ENCODE results near the gene EPS8L1. TPM values are rescaled to one million over a fixed set of nuclear protein-coding genes. Genes with fewer than 3 reads are reported as not detected.
"Not testable (repeated sequence)": the region's sequence is repeated elsewhere in the genome, so short reads cannot be mapped to it uniquely, and the experiment has no call there.

EPS8L1 gene
- total RNA-seq, 1 donor from 2014 or later: 3.9 TPM

DNA sequence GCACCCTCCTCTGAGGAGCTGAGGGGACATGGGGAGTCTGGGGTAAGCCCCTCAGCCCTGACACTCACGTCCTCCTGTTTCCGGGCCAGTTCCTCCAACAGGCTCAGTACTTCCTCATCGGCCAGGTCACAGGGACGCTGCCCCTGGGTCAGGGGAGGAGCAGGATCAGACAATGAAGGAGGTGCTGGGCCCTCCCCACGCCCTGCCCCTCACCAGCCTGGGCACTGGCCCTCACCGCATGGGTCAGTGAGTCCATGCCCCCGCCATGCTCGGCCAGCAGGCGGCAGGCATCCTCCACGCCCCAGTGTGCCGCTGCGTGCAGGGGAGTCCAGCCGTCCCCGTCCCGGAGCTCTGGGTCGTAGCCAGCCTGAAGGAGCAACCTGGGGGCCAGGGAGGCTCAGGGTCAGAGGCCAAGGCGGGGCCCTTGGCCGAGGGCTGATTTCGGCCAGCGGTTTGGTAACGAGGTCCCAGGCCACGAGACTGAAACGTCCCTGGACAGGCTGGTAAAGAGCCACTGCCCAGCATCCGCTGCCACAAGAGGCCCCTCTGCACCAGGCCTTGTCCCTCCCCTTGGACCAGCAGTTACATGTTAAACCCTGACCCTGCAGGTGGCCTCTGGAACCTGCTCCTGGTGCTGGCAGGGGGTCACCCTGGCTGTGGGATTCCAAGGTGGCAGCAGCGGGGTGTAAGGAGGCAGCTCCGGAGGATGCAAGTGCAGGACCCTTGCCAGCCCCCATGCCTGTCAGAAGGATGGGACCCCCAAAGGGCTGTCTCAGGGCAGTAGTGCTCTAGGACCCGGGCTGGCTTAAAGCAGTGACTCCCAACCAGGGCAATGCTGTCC lies 23.3 kb downstream of the EPS8L1 start:
- Mint-ChIP-seq H3K36me3 (ENCODE audit: low read depth) (peaks cover 31% of the 10 kb centered on the region), H3K9me3 (no peaks in the 10 kb centered on the region), H3K4me3 (no peak overlapping the region), H3K27me3 (no peaks in the 10 kb centered on the region), H3K4me1 (no peaks in the 10 kb centered on the region), H3K27ac (no peak overlapping the region)
- DNase-seq: no peak
- intact Hi-C loops (cut with micrococcal nuclease): no loop called here

DNA sequence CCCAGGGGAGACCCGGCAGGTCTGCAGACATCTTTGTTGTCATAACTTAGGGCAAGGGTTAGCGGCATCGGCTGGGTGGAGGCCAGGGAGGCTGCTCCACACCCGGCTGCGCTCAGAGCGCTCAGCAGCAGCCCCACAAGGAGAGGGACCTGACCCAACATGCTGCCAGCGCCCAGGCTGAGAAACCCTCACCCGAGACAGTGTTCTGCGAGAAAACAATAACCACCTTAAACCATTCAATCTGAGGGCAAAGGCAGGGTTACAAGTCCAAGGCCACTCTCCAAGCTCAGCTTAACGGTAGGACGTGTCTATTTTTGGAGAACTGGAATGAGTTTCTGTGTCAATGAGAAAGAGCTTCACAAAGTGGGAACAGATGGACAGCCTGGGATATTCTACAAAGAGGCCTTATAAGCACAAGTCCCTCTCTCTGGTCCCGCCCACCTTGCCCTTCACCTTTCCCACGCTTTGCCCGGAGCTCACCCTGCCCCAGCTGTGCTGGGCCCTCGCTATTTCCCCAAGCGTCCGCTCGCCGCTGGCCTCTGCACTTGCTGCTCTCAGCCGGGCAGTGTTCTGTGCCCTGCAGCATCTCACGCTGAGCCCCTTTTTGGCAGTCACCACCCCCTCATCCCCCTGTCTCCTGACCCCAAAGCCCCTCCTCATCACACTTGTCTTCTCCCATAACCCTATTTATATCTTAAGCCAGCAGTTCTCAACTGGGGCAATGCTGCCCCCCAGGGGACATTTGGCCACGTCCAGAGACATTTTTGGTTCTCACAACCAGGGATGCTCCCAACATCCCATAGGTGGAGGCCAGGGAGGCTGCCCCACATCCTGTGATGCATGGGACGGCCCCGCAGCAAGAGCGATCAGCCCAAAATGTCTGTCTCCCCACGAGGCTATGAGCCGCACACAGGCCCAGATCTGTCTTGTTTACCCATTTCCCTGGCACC lies 24.2 kb downstream of the EPS8L1 start:
- Mint-ChIP-seq H3K27me3 (no peaks in the 10 kb centered on the region), H3K4me1 (no peaks in the 10 kb centered on the region), H3K27ac (no peak overlapping the region), H3K4me3 (no peak overlapping the region), H3K9me3 (no peaks in the 10 kb centered on the region), H3K36me3 (ENCODE audit: low read depth) (peaks cover 28% of the 10 kb centered on the region)
- intact Hi-C loops (cut with micrococcal nuclease): no loop called here
- no peak for DNase-seq

DNA sequence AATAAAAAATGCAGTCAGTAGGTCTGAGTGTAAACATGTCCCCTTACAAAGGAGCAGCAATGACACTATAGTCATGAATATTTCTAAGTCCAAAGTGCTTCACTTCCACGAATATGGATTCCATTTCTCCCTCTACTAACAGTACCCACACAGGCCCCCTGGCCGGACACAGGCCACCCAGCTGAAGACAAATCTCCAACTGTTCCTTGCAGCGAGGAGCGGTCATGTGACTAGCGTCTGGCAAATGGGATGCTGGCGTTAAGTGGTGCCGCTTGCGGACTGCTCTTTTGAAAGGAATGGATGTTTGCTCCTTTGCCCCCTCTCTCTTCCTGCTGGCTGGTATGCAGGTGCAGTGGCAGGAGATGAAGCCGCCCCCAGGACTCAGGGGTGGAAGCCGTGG lies 25.6 kb downstream of the EPS8L1 start:
- no peaks in the 10 kb centered on the region for H3K4me1 Mint-ChIP-seq
- DNase-seq: no peak
- no peaks in the 10 kb centered on the region for H3K9me3 Mint-ChIP-seq
- H3K4me3 Mint-ChIP-seq: no peak overlapping the region
- H3K27me3 Mint-ChIP-seq: no peaks in the 10 kb centered on the region
- intact Hi-C loops (cut with micrococcal nuclease): no loop called here
- no peak overlapping the region for H3K27ac Mint-ChIP-seq
- peaks cover 37% of the 10 kb centered on the region for H3K36me3 Mint-ChIP-seq (ENCODE audit: low read depth)

DNA sequence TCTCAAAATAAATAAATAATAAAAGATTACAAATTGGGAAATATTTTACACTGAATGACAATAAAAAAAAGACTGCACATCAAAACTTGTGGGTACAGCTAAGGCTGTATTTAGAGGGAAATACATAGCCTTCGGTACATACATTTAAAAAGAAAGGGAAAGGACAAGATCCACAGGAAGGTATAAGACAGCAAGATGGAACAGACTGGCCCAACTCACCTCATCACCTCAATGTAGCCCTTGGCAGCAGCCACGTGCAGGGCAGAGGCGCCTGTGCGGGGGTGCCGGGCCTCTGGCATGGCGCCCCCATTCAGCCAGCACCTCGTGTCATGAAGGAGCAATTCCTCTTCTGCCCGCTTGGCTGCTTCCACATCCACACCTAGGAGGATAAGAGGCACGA lies 27.5 kb downstream of the EPS8L1 start:
- intact Hi-C loops (cut with micrococcal nuclease): no loop called here
- no peaks in the 10 kb centered on the region for H3K4me1 Mint-ChIP-seq
- no peak overlapping the region for H3K27ac Mint-ChIP-seq
- no peaks in the 10 kb centered on the region for H3K9me3 Mint-ChIP-seq
- H3K27me3 Mint-ChIP-seq: no peaks in the 10 kb centered on the region
- H3K36me3 Mint-ChIP-seq (ENCODE audit: low read depth): peaks cover 44% of the 10 kb centered on the region
- no peak for DNase-seq
- H3K4me3 Mint-ChIP-seq: no peak overlapping the region

DNA sequence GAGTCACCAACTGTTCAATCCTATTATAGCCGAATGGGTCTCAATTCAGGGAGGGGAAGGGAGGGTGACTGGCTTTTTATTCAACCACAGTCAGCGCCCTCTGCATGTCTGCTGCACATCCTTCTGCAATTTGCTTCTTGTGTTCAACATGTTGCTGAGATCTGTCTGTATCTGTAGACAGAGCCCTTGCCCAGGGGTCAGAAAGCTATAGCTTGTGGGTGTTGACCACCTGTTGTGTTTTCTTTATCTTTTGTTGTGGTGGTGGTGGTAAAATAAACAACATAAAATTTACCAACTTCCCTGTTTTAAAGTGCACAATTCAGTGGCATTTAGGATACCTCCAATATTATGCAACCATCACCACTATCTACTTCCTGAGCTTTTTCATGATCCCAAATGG lies 29.6 kb downstream of the EPS8L1 start:
- Mint-ChIP-seq H3K27ac (no peak overlapping the region), H3K4me3 (no peak overlapping the region), H3K4me1 (no peaks in the 10 kb centered on the region), H3K27me3 (no peaks in the 10 kb centered on the region), H3K9me3 (no peaks in the 10 kb centered on the region), H3K36me3 (ENCODE audit: low read depth) (peaks cover 55% of the 10 kb centered on the region)
- intact Hi-C loops (cut with micrococcal nuclease): no loop called here
- DNase-seq: no peak

DNA sequence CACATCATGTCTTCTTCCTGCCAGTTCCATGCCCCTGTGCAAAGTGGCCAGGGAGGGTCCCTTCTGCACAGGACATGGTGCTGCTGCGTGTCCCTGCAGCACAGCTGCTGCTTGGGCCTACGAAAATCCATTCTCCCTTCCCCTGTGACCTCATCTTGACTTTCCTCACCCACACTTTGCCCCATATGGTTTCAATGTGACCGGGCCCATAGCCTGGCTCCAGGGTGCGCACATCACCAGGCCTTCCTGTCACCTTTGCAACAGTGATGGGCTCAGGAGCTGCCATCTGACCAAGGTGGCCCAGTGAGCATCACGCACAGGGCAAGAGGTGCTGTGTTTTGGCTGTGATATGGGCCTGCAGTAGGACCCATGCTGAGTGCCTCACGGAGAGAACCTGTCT lies 30.9 kb downstream of the EPS8L1 start:
- no peaks in the 10 kb centered on the region for H3K9me3 Mint-ChIP-seq
- intact Hi-C loops (cut with micrococcal nuclease): no loop called here
- no peak overlapping the region for H3K4me3 Mint-ChIP-seq
- H3K36me3 Mint-ChIP-seq (ENCODE audit: low read depth): peaks cover 55% of the 10 kb centered on the region
- H3K4me1 Mint-ChIP-seq: no peaks in the 10 kb centered on the region
- H3K27me3 Mint-ChIP-seq: no peaks in the 10 kb centered on the region
- no peak overlapping the region for H3K27ac Mint-ChIP-seq
- no peak for DNase-seq

DNA sequence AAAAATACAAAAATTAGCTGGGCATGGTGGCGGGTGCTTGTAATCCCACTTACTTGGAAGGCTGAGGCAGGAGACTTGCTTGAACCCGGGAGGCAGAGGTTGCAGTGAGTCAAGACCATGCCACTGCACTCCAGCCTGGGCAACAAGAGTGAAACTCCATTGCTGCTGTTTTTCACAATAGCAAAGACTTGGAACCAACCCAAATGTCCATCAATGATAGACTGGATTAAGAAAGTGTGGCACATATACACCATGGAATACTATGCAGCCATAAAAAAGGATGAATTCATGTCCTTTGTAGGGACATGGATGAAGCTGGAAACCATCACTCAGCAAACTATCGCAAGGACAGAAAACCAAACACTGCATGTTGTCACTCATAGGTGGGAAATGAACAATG lies 31.6 kb downstream of the EPS8L1 start:
- H3K36me3 Mint-ChIP-seq (ENCODE audit: low read depth): peaks cover 52% of the 10 kb centered on the region
- H3K4me3 Mint-ChIP-seq; H3K9me3 Mint-ChIP-seq; H3K27ac Mint-ChIP-seq; DNase-seq; intact Hi-C loops (cut with micrococcal nuclease); H3K4me1 Mint-ChIP-seq; H3K27me3 Mint-ChIP-seq: not testable (repeated sequence)

DNA sequence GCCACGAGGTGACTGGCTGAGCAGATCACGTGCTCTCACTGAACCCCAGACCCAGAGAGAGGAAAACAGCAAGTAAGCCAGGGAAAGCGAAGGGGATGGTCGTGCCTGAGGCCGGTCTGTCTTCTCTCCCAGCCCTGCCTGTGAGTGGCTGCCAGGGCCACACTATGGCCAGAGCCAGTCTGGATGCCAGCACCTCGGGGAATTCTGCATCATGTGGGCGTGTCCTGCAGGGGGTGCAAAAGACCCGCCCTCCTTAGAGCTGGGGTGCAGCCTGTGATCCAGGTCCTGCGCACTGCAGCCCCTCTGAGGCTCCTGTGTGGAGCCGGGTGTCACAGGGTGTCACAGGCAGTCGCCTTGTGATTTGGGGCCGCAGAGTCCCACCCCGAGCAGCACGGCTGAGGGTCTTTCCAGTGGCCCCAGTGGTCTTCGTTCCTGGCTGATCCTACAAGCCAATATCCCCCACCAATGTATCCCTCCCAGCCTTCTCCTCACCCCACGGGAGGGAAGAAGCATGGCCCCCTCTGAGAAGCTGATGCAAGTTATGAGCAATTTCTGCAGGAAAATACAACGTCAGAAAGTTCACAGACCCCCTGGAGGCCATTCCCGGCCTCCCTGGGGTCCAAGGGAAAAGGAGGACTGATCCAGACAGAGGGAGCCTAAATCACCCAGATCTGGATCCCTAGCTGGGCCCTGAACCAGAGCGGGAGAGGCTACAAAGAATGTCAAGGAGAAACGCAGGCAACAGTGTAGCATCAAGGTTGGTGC lies 34.0 kb downstream of the EPS8L1 start:
- H3K27me3 Mint-ChIP-seq: no peaks in the 10 kb centered on the region
- H3K9me3 Mint-ChIP-seq: no peaks in the 10 kb centered on the region
- H3K4me3 Mint-ChIP-seq: no peak overlapping the region
- H3K36me3 Mint-ChIP-seq (ENCODE audit: low read depth): peaks cover 39% of the 10 kb centered on the region
- peak overlapping the region; percentile 60 for H3K27ac Mint-ChIP-seq
- DNase-seq: no peak
- no peaks in the 10 kb centered on the region for H3K4me1 Mint-ChIP-seq
- intact Hi-C loops (cut with micrococcal nuclease): no loop called here

DNA sequence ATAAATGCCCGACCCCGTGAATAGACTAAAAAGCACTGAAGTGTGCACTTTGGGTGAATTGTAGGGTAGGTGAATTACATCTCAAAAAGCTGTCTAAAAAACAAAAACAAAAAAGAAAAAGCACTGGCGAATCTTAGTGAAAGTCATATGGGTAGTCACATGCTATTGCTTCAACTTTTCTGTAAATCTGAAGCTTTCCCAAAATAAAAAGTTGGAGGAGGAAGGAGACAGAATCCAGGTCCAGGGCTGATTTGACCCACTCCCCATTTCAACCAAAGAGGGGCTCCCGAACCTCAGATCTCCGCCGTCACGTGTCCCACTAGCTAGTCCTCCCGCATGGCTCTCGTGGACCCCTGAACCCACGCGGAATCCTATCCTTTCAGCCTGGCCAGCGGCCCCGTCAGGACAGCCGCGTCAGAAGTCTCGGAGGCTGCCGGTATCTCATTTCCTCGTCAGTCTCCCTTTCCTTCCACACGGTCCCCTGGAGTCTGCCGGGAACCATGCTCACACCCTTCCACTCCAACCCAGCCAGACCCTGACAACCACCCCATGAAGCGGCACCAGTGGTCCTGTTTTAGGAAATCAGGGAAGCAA lies 35.7 kb downstream of the EPS8L1 start:
- DNase-seq: no peak
- H3K27ac Mint-ChIP-seq: no peak overlapping the region
- H3K4me1 Mint-ChIP-seq: peaks cover 12% of the 10 kb centered on the region
- H3K9me3 Mint-ChIP-seq: no peaks in the 10 kb centered on the region
- H3K4me3 Mint-ChIP-seq: no peak overlapping the region
- no peaks in the 10 kb centered on the region for H3K27me3 Mint-ChIP-seq
- intact Hi-C loops (cut with micrococcal nuclease): no loop called here
- peaks cover 31% of the 10 kb centered on the region for H3K36me3 Mint-ChIP-seq (ENCODE audit: low read depth)

DNA sequence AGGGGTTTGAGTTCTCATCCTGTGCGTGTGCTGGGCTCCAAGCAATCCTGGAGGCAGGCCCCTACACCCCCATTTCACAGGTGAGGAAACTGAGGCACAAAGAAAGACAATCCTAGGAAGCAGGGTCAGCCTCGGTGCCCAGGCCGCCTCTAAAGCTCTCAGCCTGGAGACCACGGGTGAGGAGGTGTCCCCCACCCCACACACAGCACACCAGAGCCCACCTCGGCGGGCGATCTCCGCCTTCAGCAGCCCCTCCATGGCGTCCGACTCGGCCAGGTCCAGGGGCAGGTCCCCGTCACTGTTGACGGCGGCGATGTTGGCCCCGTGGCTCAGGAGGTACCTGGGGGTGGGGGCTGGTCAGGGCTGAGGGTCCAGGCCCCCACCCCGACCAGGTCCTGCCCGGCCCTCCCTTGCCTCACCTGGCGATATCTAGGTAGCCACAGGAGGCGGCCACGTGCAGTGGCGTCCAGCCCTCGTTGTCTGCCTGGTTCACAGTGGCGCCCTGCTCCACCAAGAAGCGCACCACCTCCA lies 36.6 kb downstream of the EPS8L1 start:
- Mint-ChIP-seq H3K4me1 (peaks cover 16% of the 10 kb centered on the region), H3K36me3 (ENCODE audit: low read depth) (peaks cover 26% of the 10 kb centered on the region), H3K9me3 (no peaks in the 10 kb centered on the region), H3K4me3 (no peak overlapping the region), H3K27me3 (no peaks in the 10 kb centered on the region), H3K27ac (no peak overlapping the region)
- intact Hi-C loops (cut with micrococcal nuclease): no loop called here
- no peak for DNase-seq

DNA sequence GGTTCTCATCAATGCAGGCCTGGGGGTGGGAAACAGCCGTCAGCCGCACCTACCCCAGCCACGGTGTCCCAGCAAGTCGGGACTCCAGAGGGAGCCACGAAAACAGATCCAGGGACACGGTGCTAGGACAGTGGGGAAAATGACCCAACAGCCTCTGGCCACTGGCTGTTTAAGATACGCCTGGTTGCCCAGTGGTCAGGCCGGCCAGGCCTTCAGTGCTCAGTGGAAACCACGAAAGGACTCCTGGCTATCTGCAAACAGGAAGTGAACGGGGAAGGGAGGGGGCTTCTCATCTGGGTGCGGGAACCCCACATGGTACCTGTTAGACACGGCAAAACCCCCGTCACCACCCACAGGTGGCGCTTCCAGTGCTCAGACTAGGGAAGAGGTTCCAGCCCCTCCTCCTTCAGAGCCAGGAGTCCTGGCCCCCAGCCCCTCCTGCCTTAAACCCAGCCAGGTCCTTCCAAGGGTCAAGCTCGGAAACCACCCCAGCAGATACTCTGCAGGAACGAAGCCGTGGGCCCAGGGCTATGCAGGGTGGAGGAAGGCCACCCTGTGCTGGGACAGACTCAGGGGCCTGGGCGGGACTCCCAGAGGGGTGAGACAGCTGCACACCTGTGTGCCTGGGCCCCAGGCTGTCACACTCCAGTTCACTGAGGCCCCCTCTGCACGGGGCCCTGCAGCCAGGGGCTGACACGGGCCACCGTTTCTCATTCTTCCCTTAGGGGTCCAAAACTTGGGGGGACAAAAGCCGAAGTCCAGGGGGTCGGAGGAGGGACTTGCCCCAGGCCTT lies 37.3 kb downstream of the EPS8L1 start:
- no peak overlapping the region for H3K4me3 Mint-ChIP-seq
- no peaks in the 10 kb centered on the region for H3K9me3 Mint-ChIP-seq
- intact Hi-C loops (cut with micrococcal nuclease): no loop called here
- peaks cover 26% of the 10 kb centered on the region for H3K36me3 Mint-ChIP-seq (ENCODE audit: low read depth)
- no peak overlapping the region for H3K27ac Mint-ChIP-seq
- H3K4me1 Mint-ChIP-seq: peaks cover 19% of the 10 kb centered on the region
- no peaks in the 10 kb centered on the region for H3K27me3 Mint-ChIP-seq
- DNase-seq: no peak

DNA sequence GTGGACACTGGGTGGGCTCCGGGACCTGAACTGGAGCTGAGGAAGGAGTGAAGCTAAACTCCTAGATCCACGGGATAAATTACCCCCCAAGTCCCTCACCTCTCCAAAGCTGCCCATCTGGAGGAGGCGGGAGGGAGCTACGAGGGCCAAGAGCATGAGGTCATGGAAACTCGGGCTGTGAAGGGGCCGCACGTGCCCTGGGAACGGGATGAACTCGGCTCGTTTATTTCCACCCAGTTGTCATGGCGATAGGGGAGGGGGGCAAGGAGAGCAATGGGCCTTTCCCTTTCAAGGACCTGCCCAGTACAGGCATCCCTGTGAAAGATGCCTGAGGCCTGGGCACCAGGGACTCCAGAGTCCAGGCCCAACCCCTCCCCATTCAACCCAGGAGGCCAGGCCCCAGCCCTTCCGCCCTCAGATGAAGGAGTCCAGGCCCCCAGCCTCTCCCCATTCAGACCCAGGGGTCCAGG lies 37.9 kb downstream of the EPS8L1 start:
- Mint-ChIP-seq H3K4me1 (peaks cover 22% of the 10 kb centered on the region), H3K27ac (no peak overlapping the region)
- intact Hi-C loops (cut with micrococcal nuclease): no loop called here

More for the DNA sequence above, 37.9 kb downstream of the EPS8L1 start:
- Mint-ChIP-seq H3K9me3 (no peaks in the 10 kb centered on the region), H3K27me3 (no peaks in the 10 kb centered on the region), H3K36me3 (ENCODE audit: low read depth) (peaks cover 23% of the 10 kb centered on the region), H3K4me3 (no peak overlapping the region)
- no peak for DNase-seq

All from activated CD4-positive, alpha-beta T cell treated with anti-CD3 and anti-CD28 coated beads, Interleukin-2, amount 10 ng/mL, durations not matched to agents 24 days and 14 days (primary cell).